T-helper 1 cell (primary cell): ENCODE results near the gene PTPN3.

Experiments used
- DNase-seq, 5 donors: peaks; one replicate each; pipeline ENCODE4 v3.0.0-alpha.2; 2012 to 2020

Gene PTPN3

DNA sequence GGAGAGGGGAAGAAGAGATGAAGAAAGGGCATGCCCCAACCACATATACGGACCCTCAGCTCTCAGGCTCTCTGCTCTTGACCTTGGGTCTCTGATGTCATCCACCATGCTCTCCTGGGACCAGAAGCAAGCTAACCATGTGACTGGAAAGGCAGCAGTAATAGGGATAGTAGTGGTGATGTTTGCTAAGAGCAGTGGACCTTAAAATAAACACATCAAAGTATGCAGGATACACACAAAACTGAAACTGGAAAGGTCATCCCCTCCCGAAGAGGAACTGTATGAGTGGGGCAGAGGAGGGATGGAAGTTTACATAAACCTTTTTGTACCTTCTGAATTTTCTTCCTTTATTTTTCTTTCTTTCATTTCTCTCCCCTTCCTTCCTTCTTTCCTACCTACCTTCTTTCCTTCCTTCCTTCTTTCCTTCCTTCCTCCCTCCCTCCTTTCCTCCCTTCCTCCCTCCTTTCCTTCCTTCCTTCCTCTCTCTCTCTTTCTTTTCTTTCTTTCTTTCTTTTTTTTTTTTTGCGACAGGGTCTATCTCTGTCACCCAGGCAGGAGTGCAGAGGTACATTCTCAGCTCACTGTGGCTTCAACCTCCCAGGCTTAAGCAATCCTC lies 8.1 kb upstream of the PTPN3 start:
- no peak for DNase-seq

DNA sequence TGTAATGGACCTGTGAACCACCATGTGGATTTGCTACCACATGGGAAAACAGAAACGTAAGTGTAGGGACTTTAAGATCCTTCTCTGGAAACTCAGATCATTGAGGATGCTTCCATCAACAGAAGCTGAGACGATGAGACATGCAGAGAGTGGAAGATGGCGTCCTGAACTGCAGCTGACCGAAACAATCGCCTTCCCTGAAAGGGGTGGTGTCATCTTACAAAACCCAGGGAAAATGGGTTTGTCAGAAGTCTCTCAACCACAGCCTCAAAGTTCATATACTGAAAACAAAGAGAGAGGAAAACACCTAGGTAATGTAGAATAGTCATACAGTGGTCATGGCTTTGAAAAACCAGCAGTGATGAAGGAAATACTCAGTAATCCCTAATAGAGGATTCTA lies 6.6 kb upstream of the PTPN3 start:
- DNase-seq, result no peak

DNA sequence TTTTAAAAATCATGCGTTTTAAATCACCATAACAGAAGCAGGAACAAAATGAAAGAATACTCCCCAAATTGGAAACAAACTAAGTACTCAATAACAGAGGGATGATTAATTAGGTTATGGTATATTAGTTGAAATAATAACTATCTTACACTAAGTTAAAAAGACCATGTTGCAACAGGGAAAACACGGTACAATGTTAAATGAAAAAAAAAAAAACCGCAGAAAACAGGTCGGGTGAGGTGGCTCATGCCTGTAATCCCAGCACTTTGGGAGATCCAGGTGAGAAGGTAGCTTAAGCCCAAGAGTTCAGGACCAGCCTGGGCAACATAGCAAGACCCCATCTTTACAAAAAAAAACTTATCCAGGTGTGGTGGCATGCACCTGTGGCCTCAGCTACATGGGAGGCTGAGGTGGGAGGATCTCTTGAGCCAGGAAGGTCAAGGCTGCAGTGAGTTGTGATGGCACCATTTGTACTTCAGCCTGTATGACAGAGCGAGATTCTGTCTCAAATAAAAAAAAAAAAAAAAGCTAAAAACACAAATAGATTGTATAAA lies 2.4 kb upstream of the PTPN3 start:
- no peak for DNase-seq

DNA sequence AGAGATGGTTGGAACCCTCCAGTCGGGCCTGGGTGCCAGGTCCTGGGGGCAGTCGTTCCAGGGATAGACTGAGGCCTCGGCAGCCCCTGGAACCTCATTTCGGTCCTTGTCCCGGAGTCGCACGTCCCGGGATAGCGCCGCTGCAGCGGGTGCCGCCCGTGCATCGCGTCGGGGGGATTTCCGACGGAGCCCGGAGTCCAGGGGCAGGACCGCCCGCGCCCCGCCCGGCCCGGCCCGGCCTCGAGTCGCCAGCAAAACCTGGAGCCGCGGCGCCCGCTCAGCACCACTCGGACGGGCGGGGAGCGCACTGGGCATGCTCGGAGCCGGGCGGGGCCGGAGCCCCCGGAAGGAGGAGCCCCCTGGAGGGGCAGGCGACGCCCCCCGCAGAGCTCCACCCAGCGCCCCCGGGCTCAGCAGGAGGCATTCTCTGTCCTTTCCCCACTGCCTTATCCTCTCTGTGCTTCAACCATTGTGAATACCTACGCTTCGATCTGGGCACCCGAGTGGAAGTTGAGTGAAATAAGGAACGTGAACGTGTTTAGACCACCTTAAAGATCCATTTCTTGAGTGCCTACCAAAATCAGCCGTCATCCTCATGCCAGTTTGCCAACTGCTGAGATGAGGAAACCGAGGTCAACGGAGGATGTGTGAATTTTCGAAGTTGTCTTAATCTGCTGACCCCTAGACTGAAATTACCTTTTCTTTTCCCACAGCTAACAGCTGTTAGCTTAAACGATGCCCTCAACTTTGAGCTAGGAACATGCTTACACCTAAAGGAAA lies 1.7 kb upstream of the PTPN3 start:
- DNase-seq, result no peak

DNA sequence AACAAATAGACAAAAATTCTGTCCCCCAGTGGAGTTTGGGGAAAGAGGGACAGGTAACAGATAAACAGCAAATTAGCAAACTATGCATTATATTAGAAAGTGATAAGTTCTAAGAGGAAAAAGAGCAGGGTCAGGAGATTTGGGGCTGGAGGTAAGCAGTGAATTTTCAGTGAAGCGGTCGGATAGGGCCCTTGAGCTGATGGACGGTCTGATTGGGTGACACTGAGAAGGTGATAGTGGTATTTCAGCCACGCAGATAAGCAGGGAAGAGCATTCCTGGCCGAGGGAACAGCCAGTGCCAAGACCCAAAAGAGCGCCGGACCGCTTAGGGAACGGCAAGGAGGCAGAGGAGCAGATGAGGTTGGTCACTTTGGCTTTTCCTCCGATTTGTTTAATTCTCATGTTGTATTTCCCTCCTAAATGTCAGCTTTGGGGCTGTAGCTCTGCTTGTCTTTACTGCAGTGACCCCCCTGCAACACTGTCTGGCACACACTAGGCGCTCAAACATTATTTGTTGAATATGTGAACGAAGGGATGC lies 1.1 kb upstream of the PTPN3 start:
- DNase-seq, result no peak

DNA sequence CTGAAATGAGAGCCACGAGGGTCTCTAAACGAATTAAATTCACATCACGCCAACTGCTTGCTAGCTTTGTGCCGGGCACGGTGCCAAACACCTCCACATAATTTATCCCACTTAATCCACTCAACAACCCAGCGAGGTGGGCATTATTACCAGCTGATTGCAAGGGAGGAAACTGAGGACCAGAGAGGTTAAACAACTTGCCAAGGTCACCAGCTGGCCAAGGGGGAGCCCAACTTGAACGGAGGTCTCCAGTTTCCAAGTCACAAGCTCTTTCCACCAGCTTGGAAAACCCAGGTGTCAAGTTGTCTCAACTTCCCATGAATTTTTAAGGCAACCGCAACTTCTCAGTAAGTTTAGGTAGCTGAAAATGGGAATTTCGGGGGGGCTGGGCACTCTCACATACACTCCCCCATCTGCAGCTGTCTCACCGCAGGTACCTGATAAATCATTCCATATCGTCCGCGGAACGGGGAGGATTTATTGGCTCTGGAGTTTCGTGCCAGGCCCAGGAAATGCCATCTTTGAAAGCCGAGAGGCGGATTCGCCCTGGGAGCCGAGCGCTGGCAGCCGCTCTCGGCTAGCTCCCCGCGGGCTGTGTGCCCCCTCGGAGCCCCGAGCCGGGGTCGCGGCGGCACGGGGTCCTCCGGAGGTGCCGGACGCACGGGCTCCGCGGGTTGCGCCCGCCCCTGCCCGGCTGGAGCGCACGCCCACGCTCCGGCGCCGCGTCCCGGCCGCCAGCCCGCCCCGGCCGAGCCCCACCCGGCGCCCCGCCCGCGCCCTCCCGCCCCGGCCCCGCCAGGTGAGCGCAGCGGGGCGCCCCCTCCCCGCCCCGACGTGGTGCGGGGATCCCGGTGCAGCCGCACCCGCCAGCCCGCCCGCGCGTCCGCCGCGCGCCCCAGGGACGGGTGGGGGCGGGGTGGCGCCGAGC lies 617 bp downstream of the PTPN3 start:
- DNase-seq, result no peak

DNA sequence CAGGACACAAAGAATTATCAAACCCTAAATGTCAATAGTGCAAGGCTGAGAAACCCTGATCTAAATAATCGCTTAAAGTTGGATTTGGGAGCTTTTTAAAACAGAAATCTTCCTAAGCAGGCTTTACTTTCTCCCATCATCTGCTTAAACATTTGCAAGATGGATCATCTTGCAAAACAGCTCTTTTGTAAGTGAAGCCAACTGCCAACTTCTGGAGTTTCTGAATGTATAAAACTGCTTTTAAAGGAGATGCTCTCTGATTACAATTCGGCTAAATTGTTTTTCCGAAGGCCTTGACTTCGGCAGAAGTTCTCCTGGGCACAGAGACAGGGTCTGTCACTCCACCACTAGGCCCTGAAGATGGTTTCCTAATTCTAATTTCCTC lies 1.3 kb downstream of the PTPN3 start:
- DNase-seq, result no peak

DNA sequence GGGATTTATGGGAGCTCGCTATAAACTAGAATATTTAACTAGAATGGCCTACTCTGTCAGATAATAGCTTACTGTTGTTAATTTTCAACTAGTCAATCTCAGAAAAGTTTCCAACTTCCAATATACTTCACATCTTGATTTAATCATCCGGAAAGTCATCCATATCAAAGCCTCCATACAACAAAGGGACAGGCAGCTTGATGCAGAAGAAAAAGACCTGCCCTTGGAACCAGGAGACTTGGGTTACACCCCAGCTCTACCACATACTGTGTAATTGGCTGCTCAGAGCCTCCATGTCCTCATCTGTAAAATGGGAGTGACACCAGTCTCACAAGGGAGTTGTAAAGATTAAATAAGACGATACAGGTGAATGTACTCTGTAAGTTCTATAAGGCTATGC lies 1.9 kb downstream of the PTPN3 start:
- no peak for DNase-seq

DNA sequence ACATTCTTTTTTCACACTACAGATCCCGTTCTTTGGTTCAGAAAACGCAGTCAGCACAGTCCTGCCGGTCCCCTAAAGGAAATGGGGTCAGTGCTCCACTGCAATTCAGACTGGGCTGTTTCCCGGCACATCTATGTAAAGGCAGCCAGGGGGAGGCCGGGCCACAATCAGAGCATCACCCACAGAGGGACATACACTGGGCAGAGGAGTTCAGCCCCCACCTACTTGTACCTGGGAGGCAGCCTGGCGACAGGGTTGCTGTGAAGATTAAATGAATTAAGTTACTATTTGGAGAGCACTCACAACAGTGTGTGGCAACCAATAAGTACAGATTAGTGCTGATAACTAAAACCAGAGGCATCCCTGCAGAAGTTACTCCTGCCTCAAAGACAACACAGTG lies 4.5 kb downstream of the PTPN3 start:
- no peak for DNase-seq

DNA sequence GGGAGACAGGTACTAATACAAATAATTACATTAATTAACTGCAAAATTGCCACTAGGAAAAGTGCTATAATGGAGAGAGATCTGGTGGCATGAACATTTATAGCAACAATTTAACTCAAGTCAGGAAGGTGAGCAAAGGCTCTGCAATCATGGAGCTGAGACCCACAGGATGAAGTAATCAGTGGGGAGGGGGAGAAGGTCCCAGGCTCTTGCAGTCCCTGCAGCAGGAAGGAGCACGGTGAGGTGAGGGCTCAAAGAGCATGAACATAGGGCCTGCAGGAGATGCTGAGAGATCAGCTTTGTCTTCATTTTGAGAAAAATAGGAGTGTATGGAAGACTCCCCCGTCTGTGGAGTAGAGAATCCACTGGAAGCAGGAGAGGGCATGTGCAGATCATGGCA lies 6.5 kb downstream of the PTPN3 start:
- no peak for DNase-seq

DNA sequence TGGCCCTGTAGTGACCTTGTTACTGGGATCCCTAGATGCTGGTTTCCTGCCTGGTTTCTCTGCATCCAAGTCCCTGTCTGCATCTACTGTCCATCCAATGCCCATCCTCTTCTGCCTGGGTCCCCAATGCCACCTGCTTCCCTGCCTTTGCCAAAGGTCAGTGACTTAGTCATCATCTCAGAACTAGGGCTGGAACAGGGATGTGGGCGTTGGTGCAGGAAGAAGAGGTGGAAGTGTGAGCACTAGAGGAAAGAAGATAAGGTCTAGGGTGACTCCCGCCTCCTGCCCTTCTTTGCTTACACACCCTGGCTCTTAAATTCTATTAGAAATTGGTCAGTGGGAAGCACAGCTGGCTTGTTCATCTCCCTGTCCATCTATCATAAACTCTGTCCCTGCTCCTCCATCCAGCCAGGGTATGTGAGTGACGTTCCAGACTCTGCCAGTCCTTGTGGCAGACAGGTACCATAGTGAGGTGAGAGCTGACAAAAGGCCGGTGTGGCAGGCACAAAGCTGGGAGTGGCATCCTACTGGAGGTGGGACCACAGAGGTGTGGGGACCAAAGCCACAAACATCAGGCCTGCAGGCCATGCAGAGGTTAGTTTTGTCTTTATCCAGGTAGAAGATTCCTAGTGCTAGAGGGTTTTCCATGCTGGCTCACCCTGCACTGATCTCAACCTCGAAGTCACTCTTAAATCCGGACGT lies 9.2 kb downstream of the PTPN3 start:
- no peak for DNase-seq

DNA sequence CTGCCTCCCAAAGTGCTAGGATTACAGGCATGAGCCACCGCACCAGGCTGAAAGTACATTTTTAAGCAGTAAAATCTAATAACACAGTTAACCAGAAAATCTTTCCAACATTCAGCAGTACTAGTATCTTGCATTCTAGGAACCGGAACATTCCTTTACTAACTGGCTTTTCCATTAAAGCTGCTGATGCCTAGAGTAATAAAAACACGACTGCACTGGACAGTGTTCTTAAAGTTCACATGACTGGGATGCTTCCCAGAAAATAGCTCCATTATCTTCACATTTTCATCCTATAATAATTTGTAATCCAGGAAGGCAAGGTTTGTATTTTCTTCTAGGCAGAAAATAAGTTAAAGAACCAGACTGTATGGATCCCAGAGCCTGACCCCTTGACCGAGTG lies 9.8 kb downstream of the PTPN3 start:
- no peak for DNase-seq

DNA sequence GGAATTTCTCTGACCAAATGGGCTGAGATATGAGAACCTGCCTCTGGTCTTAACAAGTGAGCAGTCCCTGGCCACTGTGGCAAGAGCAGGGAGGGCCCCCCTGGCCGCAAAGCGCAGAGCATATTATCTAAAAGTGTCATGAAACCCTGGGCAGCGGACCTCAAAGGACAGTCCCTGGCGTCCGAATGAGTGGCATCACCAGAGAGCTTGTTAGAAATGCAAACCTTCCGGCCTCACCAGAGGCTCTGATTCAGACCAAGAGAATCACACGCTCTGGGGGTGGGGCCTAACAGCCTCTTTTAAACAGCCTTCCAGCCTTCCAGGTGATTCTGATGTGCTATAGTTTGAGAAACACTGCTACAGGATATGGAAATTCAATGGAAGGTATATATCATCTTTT lies 10.9 kb downstream of the PTPN3 start:
- no peak for DNase-seq

DNA sequence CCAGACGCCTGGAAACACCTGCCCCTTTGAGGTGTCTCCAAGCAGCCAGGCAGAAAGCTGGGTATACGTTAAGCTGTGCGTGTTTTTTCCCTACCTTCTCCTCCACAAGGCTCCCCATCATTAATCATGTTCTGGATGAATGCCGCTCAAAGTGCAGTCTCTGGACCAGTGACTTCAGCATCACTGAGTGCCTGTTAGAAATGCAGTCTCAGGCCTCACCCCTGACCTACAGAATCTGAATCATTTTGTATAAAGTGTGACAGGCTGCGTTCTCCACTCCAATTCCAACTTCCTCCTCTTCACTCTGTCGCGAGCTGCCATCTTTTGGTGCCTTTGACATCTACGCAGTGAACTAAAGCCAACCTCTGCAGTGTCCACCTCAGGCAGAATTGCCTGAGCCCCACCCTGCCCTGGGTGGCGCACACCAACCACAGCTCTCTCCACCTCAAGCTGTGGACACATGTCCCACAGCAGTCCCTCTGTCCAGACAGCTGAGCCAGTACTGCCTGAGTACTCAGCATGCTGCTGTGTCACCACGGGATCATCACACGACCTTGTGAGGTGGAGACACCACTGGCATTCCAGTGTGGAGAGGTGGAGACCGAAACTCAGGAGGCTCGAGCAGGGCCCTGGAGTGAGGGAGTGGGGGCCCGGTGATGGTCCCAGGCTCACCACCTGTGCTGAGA lies 14.2 kb downstream of the PTPN3 start:
- DNase-seq, result no peak

DNA sequence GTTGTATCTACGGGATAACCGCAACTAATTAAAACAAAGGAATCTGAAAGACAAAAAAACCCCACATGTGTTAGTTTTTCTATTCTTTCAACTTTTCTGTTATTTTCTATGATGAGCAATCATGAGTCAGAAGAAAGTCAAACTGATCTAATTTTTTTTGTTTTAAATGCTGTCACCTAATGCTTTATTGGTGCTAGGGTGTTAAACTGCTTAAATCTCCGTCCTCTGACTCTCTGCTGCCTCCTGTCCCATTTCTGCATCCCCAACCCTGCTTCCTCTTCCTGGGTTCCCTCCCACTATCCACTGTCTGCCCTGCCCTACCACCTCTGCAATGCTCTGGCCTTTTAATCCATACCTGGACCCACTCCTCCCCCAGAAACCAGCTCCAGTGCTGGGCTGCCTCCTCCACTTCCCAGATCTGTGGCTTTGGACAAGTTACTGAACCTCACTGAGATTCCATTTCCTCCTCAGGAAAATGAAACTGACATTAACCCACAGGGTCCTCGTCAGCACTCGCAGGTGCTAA lies 15.7 kb downstream of the PTPN3 start:
- no peak for DNase-seq

DNA sequence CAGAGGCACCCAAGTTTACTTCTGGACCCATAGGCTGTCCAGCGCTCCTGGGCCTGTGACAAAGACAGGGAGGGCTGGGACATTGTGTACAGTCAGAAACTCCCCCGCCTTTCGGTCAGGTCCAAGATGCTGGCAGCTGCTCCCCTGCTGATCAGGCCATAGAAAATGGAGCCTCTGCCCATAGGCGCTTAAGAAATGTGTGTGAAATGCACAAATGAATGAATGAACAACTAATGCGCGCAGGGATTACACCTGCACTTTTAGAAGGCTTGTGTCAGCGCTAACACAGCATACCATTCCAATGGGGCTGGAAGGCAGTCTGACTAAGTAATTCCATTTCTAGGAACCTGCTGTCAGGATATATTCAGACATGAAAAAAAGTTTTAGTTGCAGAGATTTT lies 16.3 kb downstream of the PTPN3 start:
- DNase-seq, result no peak

DNA sequence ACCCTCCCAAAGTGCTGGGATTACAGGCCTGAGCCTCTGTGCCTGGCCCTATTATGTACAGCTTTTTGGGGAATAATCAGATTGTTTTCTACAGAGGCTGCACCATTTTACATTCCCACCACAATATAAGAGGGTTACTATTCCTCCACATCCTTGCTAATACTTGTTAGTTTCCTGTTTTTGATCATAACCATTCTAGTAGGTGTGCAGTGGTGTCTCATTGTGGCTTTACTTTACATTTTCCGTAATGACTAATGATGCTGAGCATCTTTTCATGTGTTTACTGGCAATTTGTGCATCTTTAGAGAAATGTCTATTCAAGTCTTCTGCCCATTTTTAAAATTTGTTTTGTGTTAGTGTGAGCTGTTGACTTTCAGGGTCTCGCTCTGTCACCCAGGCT lies 18.3 kb downstream of the PTPN3 start:
- peak in 1 of 5 donors; percentile 33 for DNase-seq

DNA sequence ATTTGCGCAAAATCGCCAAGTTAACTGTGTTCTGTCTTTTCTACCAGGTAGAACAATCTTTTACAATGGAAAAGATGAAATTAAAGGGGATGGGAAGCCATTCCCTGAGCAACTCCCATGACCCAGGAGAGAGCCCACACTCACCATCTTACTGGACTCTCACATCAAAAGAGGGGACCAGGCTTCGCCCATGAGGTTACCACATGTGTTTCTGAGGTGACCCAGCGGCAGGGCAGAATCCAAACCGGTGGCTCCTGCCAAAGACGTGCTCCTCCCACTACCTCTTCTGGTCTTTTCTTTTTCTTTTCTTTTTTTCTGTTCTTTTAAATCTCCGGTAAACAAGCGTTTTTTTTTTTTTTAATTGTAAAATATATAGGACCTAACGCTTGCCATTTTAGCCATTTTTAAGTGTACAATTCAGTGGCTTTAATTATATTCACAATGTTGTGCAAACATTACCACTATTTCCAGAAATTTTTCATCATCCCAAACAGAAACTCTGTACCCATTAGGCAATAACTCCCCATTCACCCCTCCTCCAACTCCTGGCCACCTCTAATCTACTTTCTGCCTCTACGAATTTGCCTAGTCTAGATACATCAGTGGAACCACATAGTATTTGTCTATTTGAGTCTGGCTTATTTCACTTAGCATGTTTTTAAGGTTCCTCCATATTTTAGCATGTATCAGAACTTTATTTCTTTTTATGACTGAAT lies 19.3 kb downstream of the PTPN3 start:
- DNase-seq, result no peak

DNA sequence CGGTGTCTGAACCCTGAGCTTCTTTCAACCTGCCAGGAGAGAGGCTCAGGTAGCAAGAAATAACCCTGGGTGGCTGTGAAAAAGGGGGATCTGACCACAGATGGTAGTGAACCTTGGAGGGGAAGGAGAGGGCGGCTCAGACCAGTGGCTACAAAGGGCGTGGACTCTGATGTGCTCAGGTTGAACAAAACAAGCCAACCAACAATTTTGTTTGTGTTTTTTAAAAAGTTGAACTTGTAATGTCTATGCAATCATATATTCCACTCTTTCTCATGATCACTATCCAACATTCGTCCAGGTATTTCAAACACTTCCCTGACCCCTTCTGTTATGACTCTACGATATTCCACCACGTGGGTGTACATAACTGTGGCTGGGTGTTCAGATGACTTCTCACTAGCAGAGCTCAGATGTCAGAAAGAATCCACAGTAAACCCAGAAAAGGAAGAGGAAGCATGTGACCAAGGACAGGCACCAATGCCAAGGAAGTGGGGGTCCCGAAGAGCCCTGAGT lies 20.0 kb downstream of the PTPN3 start:
- no peak for DNase-seq

DNA sequence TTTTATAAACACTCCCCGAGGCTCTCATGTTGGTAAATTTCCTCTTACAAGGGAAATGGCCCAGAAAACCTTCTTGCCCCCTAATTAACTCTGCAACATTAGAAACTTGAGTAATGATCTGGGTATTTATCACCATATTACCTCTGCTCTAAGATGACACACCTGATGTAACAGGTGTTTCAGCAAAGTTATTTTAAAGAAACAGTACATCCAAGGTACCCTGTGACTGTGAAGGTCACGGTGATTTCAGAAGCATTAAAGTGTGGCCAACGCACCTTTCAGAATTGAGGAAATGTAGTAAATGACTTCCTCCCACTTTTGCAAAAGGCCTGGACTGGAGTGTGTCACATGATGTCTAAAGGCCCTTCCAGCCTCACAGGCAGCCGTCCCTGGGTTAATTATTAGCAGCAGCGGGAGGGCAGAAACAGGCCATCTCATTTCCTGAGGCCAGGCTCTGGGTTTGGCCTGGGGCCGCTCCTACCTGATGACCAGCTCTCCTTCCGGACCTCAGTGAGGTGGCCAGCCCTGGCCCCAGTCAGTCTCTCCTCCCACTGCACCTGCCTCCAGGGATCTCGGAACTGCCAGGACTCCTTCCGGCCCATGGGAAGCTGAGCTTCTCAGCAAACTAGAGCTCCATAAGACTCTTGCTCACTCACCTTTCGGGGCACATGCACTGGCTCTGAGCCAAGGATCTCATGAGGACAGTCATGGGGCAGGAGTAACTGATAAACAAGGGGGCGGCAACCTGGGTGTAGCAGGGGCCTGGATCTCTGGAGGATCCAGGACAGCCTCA lies 20.7 kb downstream of the PTPN3 start:
- no peak for DNase-seq
